ENCODE data around the gene RGS7.

- no peak for TF ChIP-seq CTCF (IDR thresholded peaks at IDR 0.05)
- no peak for TF ChIP-seq POLR2A (IDR thresholded peaks at IDR 0.05)
These were observed 135.7 kb downstream of the RGS7 start for GRCh38 chr1:241221319-241221718.

All from right lobe of liver (tissue), 4 donors.